HepG2 (cell line): ENCODE data around the gene RPP25L. TPM values are rescaled to one million over a fixed set of nuclear protein-coding genes. Genes with fewer than 3 reads are reported as not detected.

Experiments used
- DPF2 ChIP-seq: sonication (generic); formaldehyde crosslinking; IDR thresholded peaks from 2 replicates; pipeline ENCODE4 v1.4.0; 2020; ENCODE audit warnings: mild to moderate bottlenecking, low read depth, missing genetic modification reagents, borderline replicate concordance
- HNF4G ChIP-seq, 2 experiments: sonication (generic) in 1 of 2; formaldehyde crosslinking in 1 of 2; IDR thresholded peaks; 2 replicates each; pipeline versions ENCODE4 v1.4.0 to v1.6.1; 2011 to 2020; ENCODE audit warnings: borderline replicate concordance in 2 of 2, low read depth in 2 of 2, mild to moderate bottlenecking in 2 of 2, low read length in 1 of 2, missing genetic modification reagents in 1 of 2, moderate library complexity in 1 of 2
- HOXA3 ChIP-seq: sonication (generic); formaldehyde crosslinking; IDR thresholded peaks from 2 replicates; pipeline ENCODE4 v1.5.0; 2020; ENCODE audit warnings: missing genetic modification reagents
- HOXA5 ChIP-seq: sonication (generic); formaldehyde crosslinking; IDR thresholded peaks from 2 replicates; pipeline ENCODE4 v1.4.0; 2020; ENCODE audit warnings: missing genetic modification reagents
- KDM5B ChIP-seq: sonication (generic); formaldehyde crosslinking; IDR thresholded peaks from 2 replicates; pipeline ENCODE4 v1.4.0; 2020; ENCODE audit warnings: missing genetic modification reagents, mild to moderate bottlenecking, borderline replicate concordance
- NKX3-1 ChIP-seq: sonication (generic); formaldehyde crosslinking; IDR thresholded peaks from 2 replicates; pipeline ENCODE4 v1.5.0; 2020; ENCODE audit warnings: missing genetic modification reagents
- POGZ ChIP-seq: sonication (generic); formaldehyde crosslinking; IDR thresholded peaks from 2 replicates; pipeline ENCODE4 v1.4.0; 2020; ENCODE audit warnings: mild to moderate bottlenecking, missing genetic modification reagents
- POLR2AphosphoS5 ChIP-seq: IDR thresholded peaks from 2 replicates; pipeline ENCODE4 v1.6.1; 2012; ENCODE audit warnings: low read depth, low read length
- SOX6 ChIP-seq, 2 experiments: fragments of 450-650 bp in 1 of 2; sonication (generic) in 1 of 2; formaldehyde crosslinking in 1 of 2; IDR thresholded peaks; 2 replicates each; pipeline versions ENCODE4 v1.4.0 to v1.6.1; 2017 to 2020; ENCODE audit warnings: antibody characterized with exemption in 1 of 2, mild to moderate bottlenecking in 1 of 2, missing genetic modification reagents in 1 of 2
- SP2 ChIP-seq: sonication (generic); formaldehyde crosslinking; IDR thresholded peaks from 2 replicates; pipeline ENCODE4 v1.5.1; 2020; ENCODE audit warnings: mild to moderate bottlenecking, missing genetic modification reagents
- TBX3 ChIP-seq: fragments of 450-650 bp; IDR thresholded peaks from 2 replicates; pipeline ENCODE4 v1.6.1; 2017; ENCODE audit warnings: antibody characterized with exemption, mild to moderate bottlenecking, inconsistent platforms, borderline replicate concordance
- ZHX1 ChIP-seq: sonication (generic); formaldehyde crosslinking; IDR thresholded peaks from 2 replicates; pipeline ENCODE4 v1.8.1; 2022; ENCODE audit warnings: low read depth, mild to moderate bottlenecking, missing genetic modification reagents
- ZNF10 ChIP-seq: sonication (generic); formaldehyde crosslinking; IDR thresholded peaks from 2 replicates; pipeline ENCODE4 v1.4.0; 2020; ENCODE audit warnings: mild to moderate bottlenecking, low read depth, missing genetic modification reagents, borderline replicate concordance
- ZNF136 ChIP-seq: sonication (generic); formaldehyde crosslinking; IDR thresholded peaks from 2 replicates; pipeline ENCODE4 v1.8.1; 2022; ENCODE audit warnings: low read depth, mild to moderate bottlenecking, moderate library complexity, missing genetic modification reagents
- ZNF275 ChIP-seq: sonication (generic); formaldehyde crosslinking; IDR thresholded peaks from 2 replicates; pipeline ENCODE4 v1.8.0; 2022; ENCODE audit warnings: missing genetic modification reagents, mild to moderate bottlenecking, inconsistent platforms, borderline replicate concordance
- ZNF280B ChIP-seq: sonication (generic); formaldehyde crosslinking; IDR thresholded peaks from 2 replicates; pipeline ENCODE4 v1.5.0; 2020; ENCODE audit warnings: missing genetic modification reagents, mild to moderate bottlenecking, borderline replicate concordance
- ZNF430 ChIP-seq: sonication (generic); formaldehyde crosslinking; IDR thresholded peaks from 2 replicates; pipeline ENCODE4 v1.9.0; 2021; ENCODE audit warnings: mild to moderate bottlenecking, missing genetic modification reagents
- ZNF441 ChIP-seq: sonication (generic); formaldehyde crosslinking; IDR thresholded peaks from 2 replicates; pipeline ENCODE4 v1.7.0; 2021; ENCODE audit warnings: missing genetic modification reagents, borderline replicate concordance
- ZNF768 ChIP-seq: sonication (generic); formaldehyde crosslinking; IDR thresholded peaks from 2 replicates; pipeline ENCODE4 v1.4.0; 2020; ENCODE audit warnings: missing genetic modification reagents
- ZSCAN20 ChIP-seq: sonication (generic); formaldehyde crosslinking; IDR thresholded peaks from 2 replicates; pipeline ENCODE4 v1.4.0; 2020; ENCODE audit warnings: missing genetic modification reagents, mild to moderate bottlenecking, borderline replicate concordance
- polyA plus RNA-seq, 8 experiments: library from polyadenylated mRNA; depleted of rRNA in 3 of 8; stranded (reverse) in 7 of 8; unstranded in 1 of 8; fragments of >200 nt; fragmentation: Illumina TruSeq in 4 of 8; extraction: Trizol in 4 of 8; gene quantifications; 2 replicates each; pipeline versions ENCODE4 v1.2.1 to v1.2.3, GENCODE V29; 2011 to 2016; ENCODE audit warnings: low read depth in 4 of 8, missing spikeins in 1 of 8, mixed read lengths in 1 of 8; ENCODE audit not compliant: insufficient read depth in 1 of 8
- total RNA-seq, 5 experiments: library from RNA; depleted of rRNA; stranded (reverse); fragments of >200 nt; fragmentation: Illumina TruSeq; extraction: Trizol; gene quantifications; 2 replicates each; pipeline ENCODE4 v1.2.3, GENCODE V29; 2016; ENCODE audit warnings: low read depth in 1 of 5

Gene RPP25L
- total and polyA plus RNA-seq, 2 of the 13 experiments (the other 11 are each of a cell fraction or from before 2014, with no cell fraction given): 24.5 to 27.3 TPM

- TF ChIP-seq ZNF441 (CRISPR knock-in tag): peak; percentile 58; the same call in 1 of the 2 replicates
- TF ChIP-seq ZNF280B: peak; percentile 93; the same call in 1 of the 2 replicates
- TF ChIP-seq ZNF136 (CRISPR knock-in tag): peak; percentile 14
- no peak; the same call in 1 of the 2 replicates for TF ChIP-seq SP2 (CRISPR knock-in tag)
- TF ChIP-seq POLR2AphosphoS5: peak; percentile 86
- TF ChIP-seq HOXA5 (CRISPR knock-in tag): no peak
- peak; percentile 33; the same call in 1 of the 2 replicates for TF ChIP-seq ZNF430
- peak; percentile 58; the same call in 1 of the 2 replicates for TF ChIP-seq ZNF275
- peak; percentile 80 for TF ChIP-seq POGZ (CRISPR knock-in tag)
- peak; percentile 52; the same call in 1 of the 2 replicates for TF ChIP-seq ZHX1 (CRISPR knock-in tag)
- TF ChIP-seq DPF2: no peak
- TF ChIP-seq ZNF768: peak; percentile 59; the same call in 1 of the 2 replicates
- TF ChIP-seq KDM5B (CRISPR knock-in tag): peak; percentile 85
- no peak for TF ChIP-seq ZSCAN20 (CRISPR knock-in tag)
- no peak for TF ChIP-seq NKX3-1 (CRISPR knock-in tag)
- TF ChIP-seq HNF4G (IDR thresholded peaks at IDR 0.05; ENCODE audit: borderline replicate concordance, low read depth, low read length): no peak
- 0 out of 2 replicates have a peak, but pooled peaks have one; percentile 27 for TF ChIP-seq HNF4G (CRISPR knock-in tag; IDR thresholded peaks at IDR 0.05; ENCODE audit: borderline replicate concordance, low read depth)
- peak; percentile 59 for TF ChIP-seq HOXA3
- no peak for TF ChIP-seq SOX6 (IDR thresholded peaks at IDR 0.05)
- TF ChIP-seq SOX6 (CRISPR knock-in tag; IDR thresholded peaks at IDR 0.05): peak; percentile 66
- TF ChIP-seq TBX3: peak; percentile 54; the same call in 1 of the 2 replicates
- no peak for TF ChIP-seq ZNF10
Measured at GRCh38 chr9:34646211-34647083, 34.5 kb upstream of the RPP25L start, which contains the start of gene GALT (continued).
